ENCODE data around the gene TOMM40L.
"Not testable (repeated sequence)": the region's sequence is repeated elsewhere in the genome, so short reads cannot be mapped to it uniquely, and the experiment has no call there.

Gene TOMM40L

DNA sequence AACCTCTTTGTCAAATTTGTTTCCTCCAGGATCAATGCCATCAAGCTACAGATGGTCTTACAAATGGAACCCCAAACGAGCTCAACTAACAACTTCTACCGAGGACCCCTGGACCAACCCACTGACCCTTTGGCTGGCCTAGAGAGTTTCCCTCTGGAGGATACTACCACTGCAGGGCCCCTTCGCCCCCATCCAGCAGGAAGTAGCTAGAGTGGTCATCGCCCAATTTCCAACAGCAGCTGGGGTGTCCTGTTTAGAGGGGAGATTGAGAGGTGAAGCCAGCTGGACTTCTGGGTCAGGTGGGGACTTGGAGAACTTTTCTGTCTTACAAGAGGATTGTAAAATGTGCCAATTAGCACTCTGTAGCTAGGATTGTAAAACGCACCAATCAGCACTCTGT, 31.2 kb downstream of the TOMM40L start:
- DNase-seq (ENCODE audit: low read depth): not testable (repeated sequence)

- no peak for DNase-seq (ENCODE audit: low read depth)
Observed at GRCh38 chr1:161258439-161259344, 32.8 kb downstream of the TOMM40L start, which contains the start of gene PCP4L1. PCP4L1 (plus strand) TSS chr1:161258745; CDS start chr1:161258975, 230 bp downstream.

DNA sequence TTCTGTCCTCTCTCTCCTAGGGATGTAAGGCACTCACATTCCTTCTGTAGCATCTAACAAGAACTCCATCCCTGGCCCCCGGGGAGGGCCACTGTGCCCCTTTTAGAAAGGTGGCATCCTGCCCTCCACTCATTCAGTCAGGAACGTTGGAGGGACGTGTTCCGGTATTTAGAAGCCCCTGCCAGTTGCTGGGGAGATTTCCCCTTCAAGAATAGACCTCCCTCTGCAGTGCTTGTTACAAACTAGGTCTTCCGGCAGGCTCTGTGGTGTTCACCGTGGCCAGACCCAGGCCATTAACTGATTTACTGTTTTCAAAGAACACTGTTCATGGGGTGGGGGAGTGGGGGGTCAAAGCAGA, 33.5 kb downstream of the TOMM40L start:
- DNase-seq (ENCODE audit: low read depth): no peak

DNA sequence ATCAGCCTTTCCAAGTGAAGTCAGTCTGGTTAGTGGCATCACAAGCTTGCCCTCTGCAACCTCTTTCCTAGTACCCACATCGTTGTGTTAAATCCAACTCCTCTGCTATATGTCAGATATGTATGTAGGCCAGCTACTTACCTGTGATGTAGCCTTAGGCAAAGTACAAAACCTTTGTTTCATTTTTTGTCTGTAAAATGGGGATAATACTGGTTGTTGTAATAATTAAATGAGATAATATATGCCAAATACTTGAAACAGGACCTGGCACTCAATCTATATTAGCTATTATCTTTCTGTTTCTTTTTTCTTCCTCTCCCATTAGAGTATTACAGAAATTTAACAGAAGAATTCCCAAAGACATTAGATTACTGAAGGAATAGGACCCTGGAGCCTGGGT, 33.9 kb downstream of the TOMM40L start:
- DNase-seq (ENCODE audit: low read depth): no peak

DNA sequence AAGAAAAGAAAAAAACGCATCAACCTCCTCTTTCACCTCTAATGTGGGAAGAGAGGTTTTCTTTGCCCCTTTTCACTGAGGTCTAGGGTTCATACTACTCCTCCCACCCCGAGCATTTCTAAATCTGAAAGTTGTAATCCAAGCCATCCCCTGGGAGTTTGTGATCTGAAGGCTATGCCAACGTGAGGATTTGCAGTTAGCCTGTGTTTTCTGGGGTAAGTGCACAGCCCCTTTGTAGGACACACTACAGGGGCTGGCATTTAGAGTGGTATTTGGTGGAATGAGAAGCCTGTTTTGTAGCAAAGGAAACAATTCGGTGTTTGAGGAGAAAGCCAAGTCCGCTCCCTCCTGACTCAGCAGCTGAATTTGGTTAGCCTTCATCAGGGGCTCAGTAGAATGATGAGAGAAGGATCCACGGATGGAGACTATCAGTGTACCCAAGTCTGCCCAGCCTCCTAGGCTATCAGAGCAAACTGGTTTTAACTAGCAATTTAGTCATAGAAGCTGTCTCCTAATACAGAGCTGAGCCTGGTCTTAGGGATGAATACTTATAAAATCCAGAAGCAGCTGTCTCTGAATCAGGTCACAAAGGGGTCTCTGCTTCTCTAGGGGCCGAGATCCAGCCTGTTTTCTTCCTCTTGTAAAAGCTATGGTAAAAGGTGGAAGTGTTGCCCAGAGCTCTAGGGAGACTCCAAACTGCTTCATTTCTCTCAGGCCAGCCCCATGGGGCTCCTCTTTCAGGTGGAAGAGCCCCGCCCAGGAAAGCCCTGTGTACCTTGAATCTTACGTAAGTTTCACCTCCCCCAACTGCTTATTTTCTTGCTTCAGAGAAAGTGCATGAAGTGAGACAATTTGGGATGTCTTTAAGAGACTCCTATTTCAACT, 34.8 kb downstream of the TOMM40L start:
- DNase-seq (ENCODE audit: low read depth): no peak

DNA sequence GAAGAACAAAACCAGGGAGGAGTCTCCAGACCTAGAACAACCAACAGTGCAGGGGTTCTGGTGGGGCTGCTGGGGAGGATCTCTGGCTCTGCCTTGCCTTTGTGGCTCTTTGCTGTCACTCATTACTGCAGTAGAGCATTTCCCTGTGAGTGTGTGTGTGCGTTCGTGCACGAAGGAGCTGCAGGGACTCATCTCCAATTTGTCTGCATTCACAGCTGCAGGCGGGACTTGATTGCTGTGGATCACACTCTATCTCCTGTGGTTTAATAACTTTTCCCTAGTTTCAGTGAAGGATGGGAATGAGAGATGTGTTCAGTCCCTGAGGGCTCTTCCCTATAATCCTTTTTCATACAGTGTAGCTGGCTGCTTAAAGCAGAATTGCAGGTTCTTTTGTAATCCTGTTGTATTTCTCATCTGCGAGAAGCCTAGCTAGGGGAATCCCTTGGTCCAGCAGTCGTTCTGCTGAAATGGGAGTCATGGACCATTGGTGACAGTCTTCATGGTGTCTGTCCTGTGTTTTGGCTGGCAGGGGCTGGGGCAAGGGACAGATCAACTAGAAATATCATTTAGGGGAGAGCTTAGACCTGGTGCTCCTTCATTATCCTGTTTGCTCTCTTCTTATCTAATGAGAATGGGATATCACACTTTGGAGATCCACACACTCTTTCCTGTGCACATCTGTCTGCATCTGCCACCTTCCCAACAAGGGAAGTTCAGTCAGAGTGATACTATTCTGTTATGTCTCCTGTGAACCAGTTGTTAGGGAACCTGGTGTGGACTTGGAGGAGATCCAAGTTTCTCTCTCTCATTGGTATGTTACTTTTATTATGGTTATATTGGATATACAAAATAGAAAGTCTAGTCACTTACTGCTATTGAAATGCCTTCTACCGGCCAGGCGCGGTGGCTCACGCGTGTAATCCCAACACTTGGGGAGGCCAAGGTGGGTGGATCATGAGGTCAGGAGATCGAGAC, 35.7 kb downstream of the TOMM40L start:
- no peak for DNase-seq (ENCODE audit: low read depth)

- no peak for DNase-seq (ENCODE audit: low read depth)
Observed at GRCh38 chr1:161265305-161265704, 39.4 kb downstream of the TOMM40L start.

- DNase-seq (ENCODE audit: low read depth): no peak
Observed at GRCh38 chr1:161266202-161266601, 40.3 kb downstream of the TOMM40L start.

DNA sequence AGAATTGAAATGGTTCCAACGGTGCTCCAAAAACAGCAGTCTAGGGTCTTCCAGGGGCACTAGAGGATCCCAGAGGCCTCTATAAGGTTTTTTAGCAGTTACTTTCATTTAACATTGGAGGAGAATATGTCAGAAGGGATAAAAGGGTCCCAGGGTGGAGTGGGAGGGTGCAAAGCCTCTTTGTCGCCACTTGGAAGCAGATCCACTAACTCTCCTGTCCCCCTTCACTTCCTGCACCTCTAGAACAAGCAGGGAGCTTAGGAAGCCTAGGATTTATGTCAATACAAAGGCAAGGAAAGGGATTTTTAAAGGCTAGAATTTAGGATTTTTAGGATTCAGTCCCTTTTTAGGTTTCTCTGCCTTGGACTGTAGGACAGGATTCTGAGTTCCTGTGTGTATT, 41.0 kb downstream of the TOMM40L start:
- DNase-seq (ENCODE audit: low read depth): no peak

GRCh38 chr1:161267321-161267720, 41.5 kb downstream of the TOMM40L start:
- no peak for DNase-seq (ENCODE audit: low read depth)

DNA sequence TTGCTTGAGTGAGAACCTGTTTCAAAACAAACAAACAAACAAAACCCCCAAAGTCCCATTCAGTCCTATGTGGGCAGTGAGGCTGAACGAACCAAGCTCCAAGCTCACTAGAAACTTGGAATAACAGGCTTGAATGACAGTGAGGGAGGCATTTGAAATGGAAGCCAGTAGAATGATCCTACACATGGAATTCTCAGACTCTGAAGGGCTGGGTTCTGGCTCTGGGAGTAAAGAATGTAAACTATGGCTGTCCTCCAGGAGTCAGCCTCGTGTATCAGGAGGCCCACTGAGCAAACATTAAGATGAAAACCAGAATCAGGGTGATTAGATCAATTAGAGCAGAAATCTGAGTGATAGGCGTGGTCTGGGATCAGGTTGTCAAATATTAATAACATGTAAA, 47.5 kb downstream of the TOMM40L start:
- no peak for DNase-seq (ENCODE audit: low read depth)

DNA sequence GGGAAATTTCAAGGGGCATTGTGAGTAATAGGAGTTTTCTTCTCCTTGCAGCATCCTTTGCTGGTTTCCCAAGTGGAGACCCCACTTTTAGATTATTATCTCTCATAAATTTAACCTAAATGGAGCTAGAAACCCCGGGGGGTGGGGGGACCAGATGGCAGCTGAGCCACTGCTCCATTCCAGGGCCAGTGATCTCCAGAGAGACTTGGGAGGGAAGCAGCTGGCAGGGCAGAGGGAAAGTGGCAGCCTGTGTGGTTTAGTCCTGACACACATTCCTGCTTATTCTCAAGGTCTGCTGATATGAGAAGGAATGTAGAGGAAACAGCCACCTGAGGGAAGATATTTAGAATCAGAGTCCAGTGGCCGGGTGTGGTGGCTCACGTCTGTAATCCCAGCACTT, 49.0 kb downstream of the TOMM40L start:
- DNase-seq (ENCODE audit: low read depth): no peak
